Posterior cingulate gyrus (tissue), 11 donors: ENCODE results near the gene MRPL28.
"Not testable (repeated sequence)": the region's sequence is repeated elsewhere in the genome, so short reads cannot be mapped to it uniquely, and the experiment has no call there.

Experiments used
- DNase-seq, 10 donors: peaks; one replicate each; pipeline versions ENCODE4 v3.0.0 to v3.0.0-alpha.2; 2020 to 2021; ENCODE audit warnings: mixed read lengths in 3 of 10
- intact Hi-C: fragments of 100-400 bp; cut with DNase I; formaldehyde crosslinking; loops from one replicate; pipeline ENCODE4 v1.15.1; 2023

Gene MRPL28

GRCh38 chr16:370443-370842 is at the start of gene MRPL28:
MRPL28 (minus strand) TSS chr16:370538; CDS start chr16:370218, 320 bp downstream.
- peak; percentile 88 to 99 (median 94) for DNase-seq
- intact Hi-C loops: no loop called here

GRCh38 chr16:415170-415498 is 44.8 kb upstream of the MRPL28 start:
- intact Hi-C loops, DNase-seq: not testable (repeated sequence)

- DNase-seq: no peak
- intact Hi-C loops: no loop called here
Observed at GRCh38 chr16:414395-415169, 44.2 kb upstream of the MRPL28 start.

- intact Hi-C loops: no loop called here
Observed at GRCh38 chr16:411576-412265, 41.4 kb upstream of the MRPL28 start.

GRCh38 chr16:410516-411178 is 40.3 kb upstream of the MRPL28 start:
- DNase-seq: no peak
- intact Hi-C loops: no loop called here

More at GRCh38 chr16:411576-412265, 41.4 kb upstream of the MRPL28 start:
- DNase-seq: no peak

GRCh38 chr16:407253-407652 is 36.9 kb upstream of the MRPL28 start:
- DNase-seq: no peak
- intact Hi-C loops: no loop called here

GRCh38 chr16:405548-406506 is 35.5 kb upstream of the MRPL28 start:
- DNase-seq: no peak
- intact Hi-C loops: no loop called here

- DNase-seq: no peak
- intact Hi-C loops: no loop called here
Observed at GRCh38 chr16:404971-405486, 34.7 kb upstream of the MRPL28 start.

GRCh38 chr16:401468-402348 is 31.4 kb upstream of the MRPL28 start, which contains the start of gene DECR2:
DECR2 (plus strand) TSS chr16:401885; CDS start chr16:401964, 79 bp downstream.
- peak; percentile 90 to 99 (median 95) for DNase-seq
- intact Hi-C loops: no loop called here

- no peak for DNase-seq
- intact Hi-C loops: no loop called here
Observed at GRCh38 chr16:400061-400591, 29.8 kb upstream of the MRPL28 start.

GRCh38 chr16:399340-400019 is 29.1 kb upstream of the MRPL28 start:
- intact Hi-C loops: no loop called here

GRCh38 chr16:398561-399339 is 28.4 kb upstream of the MRPL28 start:
- intact Hi-C loops: no loop called here
- DNase-seq: no peak

More at GRCh38 chr16:399340-400019, 29.1 kb upstream of the MRPL28 start:
- no peak for DNase-seq

- intact Hi-C loops: no loop called here
- peak; percentile 59 to 96 (median 76) for DNase-seq
Observed at GRCh38 chr16:397736-398332, 27.5 kb upstream of the MRPL28 start.

GRCh38 chr16:397135-397661 is 26.9 kb upstream of the MRPL28 start, which contains the start of gene NME4:
NME4 (plus strand) TSS chr16:397199; CDS start chr16:397223, 24 bp downstream.
- peak in 2 of 10 donors; percentile 29 to 81 for DNase-seq
- intact Hi-C loops: no loop called here

- intact Hi-C loops: no loop called here
- peak in 5 of 10 donors; percentile 40 to 91 (median 49) for DNase-seq
Observed at GRCh38 chr16:396605-397004, 26.3 kb upstream of the MRPL28 start.

- intact Hi-C loops: no loop called here
Observed at GRCh38 chr16:396199-396598, 25.9 kb upstream of the MRPL28 start.

More at GRCh38 chr16:396199-396598, 25.9 kb upstream of the MRPL28 start:
- DNase-seq: no peak
